SK-MEL-5 (cell line): ENCODE data around the gene PIAS2. TPM values are rescaled to one million over a fixed set of nuclear protein-coding genes. Genes with fewer than 3 reads are reported as not detected.
"Not testable (repeated sequence)": the region's sequence is repeated elsewhere in the genome, so short reads cannot be mapped to it uniquely, and the experiment has no call there.

Experiments
- DNase-seq: peaks from one replicate; pipeline ENCODE4 v3.0.0-alpha.2; 2016; ENCODE audit warnings: low read depth, low spot score
- in situ Hi-C: cut with HindIII; loops from 2 replicates; pipeline ENCODE4 v1.10.0; 2016; ENCODE audit warnings: low sequenced_read_pairs, high pct_unique_total_duplicates, low pct_unique_long_range_greater_than_20kb
- polyA plus RNA-seq, 2 experiments: library from polyadenylated mRNA; depleted of rRNA; stranded (reverse); fragments of >200 nt; gene quantifications; 2 replicates each; pipeline ENCODE4 v1.2.3, GENCODE V29; 2015
- total RNA-seq: library from RNA; depleted of rRNA; stranded (reverse); fragments of >200 nt; shearing (Covaris generic); gene quantifications from 2 replicates; pipeline ENCODE4 v1.2.3, GENCODE V29; 2014; rRNA removed

Gene PIAS2, protein sequence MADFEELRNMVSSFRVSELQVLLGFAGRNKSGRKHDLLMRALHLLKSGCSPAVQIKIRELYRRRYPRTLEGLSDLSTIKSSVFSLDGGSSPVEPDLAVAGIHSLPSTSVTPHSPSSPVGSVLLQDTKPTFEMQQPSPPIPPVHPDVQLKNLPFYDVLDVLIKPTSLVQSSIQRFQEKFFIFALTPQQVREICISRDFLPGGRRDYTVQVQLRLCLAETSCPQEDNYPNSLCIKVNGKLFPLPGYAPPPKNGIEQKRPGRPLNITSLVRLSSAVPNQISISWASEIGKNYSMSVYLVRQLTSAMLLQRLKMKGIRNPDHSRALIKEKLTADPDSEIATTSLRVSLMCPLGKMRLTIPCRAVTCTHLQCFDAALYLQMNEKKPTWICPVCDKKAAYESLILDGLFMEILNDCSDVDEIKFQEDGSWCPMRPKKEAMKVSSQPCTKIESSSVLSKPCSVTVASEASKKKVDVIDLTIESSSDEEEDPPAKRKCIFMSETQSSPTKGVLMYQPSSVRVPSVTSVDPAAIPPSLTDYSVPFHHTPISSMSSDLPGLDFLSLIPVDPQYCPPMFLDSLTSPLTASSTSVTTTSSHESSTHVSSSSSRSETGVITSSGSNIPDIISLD
- 29.0 and 32.3 TPM in 2 replicates for total RNA-seq
- 14.7 and 16.8 TPM in 2 replicates for polyA plus RNA-seq (2015; cell fraction: cytosol; rRNA removed)
- polyA plus RNA-seq (2015; cell fraction: nucleus; rRNA removed): 33.1 and 38.1 TPM in 2 replicates

DNA sequence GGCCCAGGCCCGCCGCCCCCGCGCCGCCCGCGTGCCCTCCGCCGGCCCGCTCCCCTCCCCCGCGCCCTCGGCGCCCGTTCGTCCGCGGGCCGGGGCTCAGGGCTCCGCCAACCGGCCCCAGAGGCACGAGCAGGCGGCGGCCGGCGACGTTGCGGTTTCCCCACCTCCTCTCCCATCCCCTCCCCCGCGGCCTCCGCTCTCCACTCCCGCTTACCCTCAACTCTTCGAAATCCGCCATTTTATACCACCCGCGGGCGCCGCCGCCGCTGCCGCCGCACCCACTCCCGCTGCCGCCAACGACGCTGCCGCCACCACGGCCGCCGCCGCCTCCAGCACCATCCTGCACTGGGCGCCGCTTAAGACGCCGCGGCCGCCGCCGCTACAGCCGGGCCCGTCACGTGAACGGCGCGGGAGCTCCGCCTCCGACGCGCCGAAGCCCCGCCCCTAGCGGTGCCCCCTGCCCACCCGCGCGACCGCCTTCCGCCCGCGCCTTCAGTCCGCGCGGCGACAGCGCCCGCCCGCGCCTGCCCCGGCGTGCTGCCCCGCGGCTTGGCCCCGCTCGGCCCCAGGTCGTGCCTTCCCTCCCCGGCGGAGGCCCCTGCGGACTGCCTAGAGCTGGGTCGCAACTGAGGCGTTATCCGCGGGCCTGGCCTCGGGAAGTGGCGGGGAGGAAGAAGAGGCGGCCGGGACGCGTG lies at the start of gene PIAS2, which contains the start of gene KATNAL2:
Gene PIAS2 (minus strand): TSS at position 400 of the 695 bp plus-strand sequence. CDS start 162 bp downstream, at position 238.
Gene KATNAL2 (plus strand): TSS at position 495 of the 695 bp plus-strand sequence. CDS start 29,271 bp downstream, outside the sequence.
- peak; percentile 66 for DNase-seq
- in situ Hi-C loops: no loop called here

DNA sequence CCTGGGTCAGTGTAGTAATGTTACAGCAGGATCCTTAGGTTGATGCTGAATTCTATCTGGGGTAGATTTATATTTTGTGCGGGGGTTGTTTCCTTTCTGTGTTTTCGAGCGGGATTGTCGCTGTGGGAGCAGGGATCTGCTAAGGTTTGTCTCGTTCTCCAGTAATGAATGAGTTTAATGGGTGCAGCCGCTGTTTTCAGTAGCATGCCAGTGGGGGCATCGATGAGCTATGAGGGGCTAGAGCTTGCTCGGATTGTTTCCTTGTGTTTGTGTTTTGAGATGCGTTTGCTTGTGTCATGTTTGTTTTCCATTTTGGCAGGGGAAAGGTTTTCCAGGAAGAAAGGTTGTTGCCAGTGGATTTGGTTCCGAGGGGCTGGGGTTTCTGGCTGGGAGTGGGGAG lies 49.0 kb upstream of the PIAS2 start:
- in situ Hi-C loops, DNase-seq: not testable (repeated sequence)

DNA sequence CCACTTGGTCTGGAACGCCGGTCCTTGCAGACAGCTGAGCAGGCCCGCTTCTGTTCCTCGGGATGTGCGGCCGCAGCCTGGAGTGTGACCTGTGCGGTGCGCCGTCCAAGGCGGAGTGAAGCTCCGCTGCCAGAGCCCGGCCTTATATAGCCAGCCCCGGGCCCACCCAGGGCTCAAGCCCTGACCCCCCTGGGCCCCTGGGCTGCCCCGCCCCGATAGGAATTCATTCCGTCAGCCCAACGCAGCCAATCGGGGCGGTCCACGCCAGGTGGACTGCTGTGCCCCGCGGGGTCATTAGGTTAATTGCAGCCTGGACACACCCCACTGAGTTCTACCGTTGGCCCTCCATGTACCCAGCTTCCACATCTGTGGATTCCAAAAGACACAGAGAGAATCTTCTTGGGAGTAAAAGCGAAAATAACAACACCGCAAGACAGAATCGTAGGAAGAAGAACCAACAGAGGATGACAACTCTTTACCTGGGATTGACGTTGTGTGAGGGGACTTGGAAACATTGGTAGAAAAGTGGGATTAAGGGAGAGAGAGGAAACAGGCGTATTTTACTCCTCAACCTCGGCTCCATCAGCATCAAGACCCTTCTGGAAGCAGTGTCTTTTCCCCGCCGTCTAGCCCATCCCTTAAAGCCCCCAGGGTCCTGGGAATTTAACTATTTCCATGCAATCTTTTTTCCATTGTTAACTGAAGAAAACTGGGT lies 47.4 kb upstream of the PIAS2 start:
- peak; percentile 21 for DNase-seq
- in situ Hi-C loops: not testable (repeated sequence)

DNA sequence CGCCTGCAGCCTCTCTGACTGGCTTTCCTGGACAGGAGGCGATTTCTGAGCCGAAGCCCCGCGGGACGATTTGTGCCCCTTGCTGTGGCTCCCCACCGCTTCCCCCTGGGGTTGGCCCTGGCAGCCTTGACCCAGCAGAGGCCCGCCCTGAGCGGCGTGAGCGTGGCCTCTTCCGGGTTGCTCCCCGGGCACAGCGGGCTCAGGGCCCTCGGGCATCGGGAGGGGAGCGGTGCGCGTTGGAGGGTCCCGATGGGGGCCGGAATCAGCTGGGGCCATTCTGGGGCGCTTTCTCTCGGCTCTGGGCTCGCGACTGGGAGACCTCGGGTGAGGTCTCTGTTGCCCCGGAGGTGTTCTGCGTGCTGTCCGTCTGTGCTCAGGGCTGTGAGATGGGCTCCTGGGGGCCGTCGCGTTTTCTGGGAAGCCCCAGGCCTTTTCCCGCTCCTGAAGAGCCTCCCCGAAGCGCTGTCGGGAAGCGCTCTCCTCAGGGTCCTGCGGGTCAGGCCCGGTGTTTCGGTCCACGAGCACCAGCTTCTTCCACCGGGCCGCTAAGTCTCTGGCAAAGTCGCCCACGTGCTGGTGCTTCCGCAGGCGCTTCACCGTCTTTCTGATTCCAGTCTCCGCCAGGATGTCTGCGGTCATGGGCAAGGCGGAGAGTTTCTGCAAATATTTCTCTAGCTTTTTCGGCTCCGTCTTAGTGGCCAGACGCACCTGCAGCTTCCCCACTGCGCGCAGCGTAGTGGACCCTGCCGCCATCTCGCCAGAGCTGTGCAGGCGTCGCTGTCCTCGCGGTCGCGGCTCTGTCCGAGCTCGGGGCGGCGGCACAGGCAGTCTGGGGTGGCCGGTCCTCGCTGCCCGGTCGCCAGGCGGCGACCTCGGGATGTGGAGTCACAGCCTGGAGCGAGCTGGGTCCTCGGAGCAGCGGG lies 46.6 kb upstream of the PIAS2 start:
- not testable (repeated sequence) for DNase-seq

DNA sequence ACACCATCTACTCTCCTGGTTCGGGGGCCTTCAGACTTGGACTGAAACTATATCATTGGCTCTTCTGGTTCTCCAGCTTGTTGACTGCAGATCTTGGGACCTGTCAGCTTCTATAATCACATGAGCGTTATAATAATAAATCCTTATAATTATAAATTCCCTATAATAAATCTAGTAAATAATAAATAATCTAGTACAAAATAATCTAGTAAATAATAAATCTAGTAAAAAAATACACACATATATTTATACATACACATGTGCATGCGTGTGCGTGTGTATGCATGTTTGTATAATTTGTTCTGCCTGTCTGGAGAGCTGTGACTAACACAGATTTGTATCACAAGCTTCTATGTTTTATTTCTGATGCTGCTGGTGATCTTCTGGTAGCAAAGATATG lies 40.9 kb upstream of the PIAS2 start:
- in situ Hi-C loops: no loop called here
- no peak for DNase-seq

More for the DNA sequence above, 46.6 kb upstream of the PIAS2 start:
- in situ Hi-C loops: not testable (repeated sequence)

DNA sequence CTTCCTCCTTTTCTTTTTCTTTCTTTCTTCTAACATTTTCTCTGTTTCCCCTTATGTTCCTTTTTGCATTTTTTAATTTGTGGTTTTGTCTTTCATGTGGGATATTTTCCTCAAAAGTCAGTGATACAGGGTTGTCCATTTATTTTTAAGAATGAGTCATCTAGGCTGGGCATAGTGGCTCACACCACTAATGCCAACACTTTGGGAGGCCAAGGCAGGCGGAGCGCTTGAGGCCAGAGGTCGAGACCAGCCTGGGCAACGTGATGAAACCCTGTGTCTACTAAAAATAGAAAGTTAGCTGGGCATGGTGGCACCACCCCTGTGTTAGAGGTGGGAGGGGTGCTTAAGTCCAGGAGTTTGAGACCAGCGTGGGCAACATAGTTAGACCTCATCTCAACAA lies 35.9 kb upstream of the PIAS2 start:
- DNase-seq: no peak
- in situ Hi-C loops: no loop called here

DNA sequence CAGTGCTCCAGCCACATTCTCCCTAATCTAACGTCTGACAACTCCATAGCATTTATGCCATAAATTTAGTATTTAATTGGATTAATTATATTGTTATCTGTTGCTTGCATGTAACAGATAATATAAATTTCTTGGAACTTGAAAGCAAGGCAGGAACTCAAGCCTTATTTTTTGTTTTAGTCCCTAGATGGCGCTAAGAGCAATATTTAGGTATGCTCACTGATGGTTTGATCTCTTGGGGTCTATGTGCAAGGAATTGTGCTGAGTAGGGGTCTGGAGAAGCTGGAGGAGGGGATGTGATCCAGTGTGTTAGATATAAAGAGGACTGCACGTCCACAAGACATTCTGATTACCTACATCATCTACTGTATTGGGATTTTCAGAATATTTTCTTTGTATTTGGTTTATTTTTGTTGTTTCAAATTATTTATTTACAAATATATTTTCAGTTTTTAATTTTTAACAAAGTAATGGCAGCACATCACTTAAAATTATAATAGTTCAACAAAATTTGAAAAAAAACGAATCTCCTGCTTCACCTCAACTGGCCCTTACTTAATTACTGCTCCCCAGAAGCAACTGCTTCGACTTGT lies 32.9 kb upstream of the PIAS2 start:
- in situ Hi-C loops: no loop called here
- peak; percentile 49 for DNase-seq

DNA sequence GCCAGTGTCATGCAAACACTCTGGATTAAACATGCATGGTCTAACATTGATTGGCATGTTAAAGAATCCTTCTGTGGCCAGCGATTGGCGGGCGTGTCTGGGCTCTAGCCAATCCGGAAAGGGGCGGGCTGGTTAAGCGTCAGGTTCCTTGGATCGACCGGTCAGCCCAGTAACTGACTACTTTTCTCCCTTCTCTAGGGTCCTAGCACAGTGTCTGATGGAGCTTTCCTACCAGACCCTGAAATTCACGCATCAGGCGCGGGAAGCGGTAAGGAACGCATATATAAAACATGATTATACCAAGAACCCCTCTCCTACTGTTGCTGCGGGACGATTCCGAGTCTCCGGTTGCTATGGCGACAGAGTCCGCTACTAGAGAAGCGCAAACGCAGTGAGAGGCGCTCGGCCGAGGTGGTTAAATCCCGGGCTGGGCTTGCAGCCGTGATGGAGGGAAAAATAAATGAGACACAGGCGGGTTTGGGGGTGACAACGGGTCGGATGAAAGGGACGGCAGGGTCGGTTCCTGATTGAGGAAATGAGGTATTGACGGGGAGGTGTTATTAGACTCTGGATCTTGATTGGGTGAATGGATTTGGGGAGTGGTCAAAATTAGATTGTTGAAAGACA lies 29.5 kb upstream of the PIAS2 start:
- DNase-seq: no peak
- in situ Hi-C loops: no loop called here

DNA sequence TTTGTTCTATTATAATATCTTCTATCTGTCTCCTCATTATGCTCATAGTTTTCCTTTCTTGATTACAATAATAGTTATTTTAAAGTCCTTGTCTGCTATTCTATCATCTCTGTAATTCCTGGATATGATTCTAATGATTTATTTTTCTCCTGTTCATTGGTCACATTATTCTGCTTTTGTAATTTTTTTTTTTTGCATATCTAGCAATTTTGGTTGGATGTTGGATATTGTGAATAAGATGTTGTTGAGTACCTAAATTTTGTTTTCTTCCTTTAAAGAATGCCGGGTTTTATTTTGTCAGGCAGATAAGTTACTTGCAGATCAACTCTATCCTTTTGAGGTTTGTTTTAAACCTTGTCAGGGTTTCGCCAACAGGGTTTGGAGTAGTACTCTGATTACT lies 25.3 kb upstream of the PIAS2 start:
- in situ Hi-C loops: no loop called here
- DNase-seq: no peak

DNA sequence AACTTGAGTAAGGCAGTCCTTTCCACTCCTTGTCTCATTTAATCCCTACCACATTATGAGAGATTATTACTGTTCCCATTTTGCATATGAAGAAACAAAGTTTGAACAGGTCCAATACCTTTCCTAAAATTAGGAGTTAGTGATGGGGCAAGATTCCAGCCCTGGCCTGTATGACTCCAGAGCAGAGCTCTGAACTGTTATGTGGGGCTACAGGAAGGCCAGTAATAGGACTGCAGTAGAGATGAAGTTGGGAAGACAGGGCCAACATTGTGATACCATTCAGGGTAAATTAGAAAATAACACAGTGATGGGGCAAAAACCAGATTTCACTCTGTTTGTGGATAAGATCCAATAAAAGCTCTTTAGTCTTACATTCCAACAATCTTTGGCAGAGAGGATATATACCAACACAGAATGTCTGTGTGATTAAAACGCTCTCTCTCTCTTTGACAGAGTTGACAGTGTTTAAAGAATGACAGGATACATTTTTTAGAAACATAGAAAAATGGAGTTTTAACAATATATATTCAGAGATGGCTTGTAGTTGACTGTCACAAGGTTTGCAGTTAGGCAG lies 22.8 kb upstream of the PIAS2 start:
- no peak for DNase-seq

DNA sequence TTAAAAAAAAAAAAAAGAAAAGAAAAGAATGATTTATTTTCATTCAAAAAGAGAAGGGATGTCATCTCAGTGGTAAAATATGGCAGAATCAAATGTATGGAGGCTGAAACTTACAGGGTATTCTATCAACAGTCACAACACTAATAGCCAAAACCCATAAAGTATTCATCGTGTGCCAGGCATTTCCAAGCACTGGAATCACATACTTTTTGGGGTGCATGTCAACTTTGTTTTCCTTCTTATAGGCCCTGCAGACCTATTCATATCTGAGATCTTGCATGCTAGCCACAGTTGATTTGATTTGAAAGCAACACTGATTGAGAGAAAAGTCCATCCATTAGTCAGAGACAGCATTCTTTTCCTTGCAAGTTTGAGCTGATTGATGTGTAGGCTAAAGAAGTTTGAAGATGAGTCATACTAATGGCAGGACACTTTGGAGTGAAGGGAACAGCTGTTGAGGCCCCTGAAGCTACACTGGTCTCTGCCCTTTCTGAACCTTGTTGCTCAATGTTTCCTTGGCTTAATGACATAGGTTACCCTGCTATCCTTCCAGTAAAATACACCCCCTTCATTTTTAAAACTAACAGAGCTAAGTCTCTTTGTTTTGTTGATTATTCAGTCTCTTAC lies 22.1 kb upstream of the PIAS2 start:
- in situ Hi-C loops: no loop called here
- DNase-seq: peak; percentile 41

More for the DNA sequence above, 22.8 kb upstream of the PIAS2 start:
- in situ Hi-C loops: no loop called here

DNA sequence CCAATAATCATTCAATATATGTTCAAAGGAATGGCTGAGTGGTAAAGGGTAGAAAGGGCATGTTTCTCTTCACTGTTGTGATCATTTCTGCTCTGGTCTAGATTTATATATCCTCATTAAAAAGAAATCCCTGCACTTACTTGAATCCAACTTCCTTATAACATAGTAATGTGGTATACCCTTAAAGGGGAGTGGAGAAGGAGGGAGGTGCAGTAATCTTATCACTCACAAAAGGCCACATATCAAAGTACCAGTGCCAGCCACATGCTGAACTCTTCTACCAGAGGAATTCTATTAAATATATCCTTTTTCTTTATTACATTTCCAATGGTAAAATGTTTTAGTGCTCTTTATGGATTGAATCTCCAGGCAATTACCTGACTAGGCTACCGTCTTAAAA lies 3.3 kb upstream of the PIAS2 start:
- DNase-seq: no peak
- in situ Hi-C loops: no loop called here

DNA sequence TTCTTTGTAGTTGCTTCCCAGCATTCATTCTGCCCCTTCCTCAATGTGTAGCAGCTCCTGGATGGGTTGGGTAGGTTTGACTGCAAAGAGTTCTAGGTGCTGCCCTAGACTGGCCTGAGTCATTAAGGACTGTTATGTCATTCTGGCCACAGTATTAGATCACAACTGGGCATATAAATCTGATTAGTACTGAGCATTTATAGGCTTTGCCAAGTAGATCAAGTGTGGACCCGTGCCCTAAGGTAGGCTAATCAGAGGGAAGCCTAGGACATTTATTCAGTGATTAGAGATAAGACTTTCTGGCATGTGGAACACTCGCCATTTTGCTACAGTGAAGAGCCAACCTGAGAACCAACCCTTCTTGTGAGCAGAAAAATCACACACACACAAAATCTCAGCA lies 2.8 kb upstream of the PIAS2 start:
- in situ Hi-C loops: no loop called here
- no peak for DNase-seq

DNA sequence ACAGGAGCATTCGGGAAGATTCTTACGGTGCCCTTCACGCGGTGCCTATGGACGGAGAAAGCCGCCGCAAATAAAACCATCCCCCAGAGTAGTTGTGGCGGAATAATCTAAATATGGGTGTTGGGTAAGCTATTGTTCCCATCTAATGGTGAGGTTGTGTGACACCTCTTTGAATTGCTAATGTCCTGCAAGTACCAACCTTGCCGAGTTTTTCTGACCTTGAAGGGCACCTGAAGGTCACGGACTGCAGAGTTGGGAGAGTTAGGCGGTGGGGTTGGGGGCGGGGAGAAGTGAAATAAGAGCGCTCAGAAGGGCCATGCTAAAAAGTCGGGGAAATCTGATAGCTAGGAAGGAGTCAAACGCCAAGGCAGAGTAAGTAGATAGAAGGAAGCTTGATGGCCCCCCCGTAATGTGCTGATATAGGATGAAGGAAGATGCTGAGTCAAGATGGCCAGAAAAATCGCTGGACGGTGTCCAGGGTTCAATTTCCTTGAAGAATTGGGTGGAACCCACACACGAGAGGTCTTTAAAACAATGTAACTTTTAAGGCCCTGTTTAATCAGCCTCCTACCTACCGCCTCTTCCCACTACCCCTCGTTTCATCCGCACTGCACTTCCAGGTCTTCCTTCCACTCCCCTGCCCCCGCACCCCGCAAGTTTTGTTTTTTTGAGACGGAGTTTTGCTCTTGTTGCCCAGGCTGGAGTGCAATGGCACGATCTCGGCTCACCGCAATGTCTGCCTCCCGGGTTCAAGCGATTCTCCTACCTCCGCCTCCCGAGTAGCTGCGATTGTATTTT lies 695 bp upstream of the PIAS2 start:
- in situ Hi-C loops: no loop called here

More for the DNA sequence above, 695 bp upstream of the PIAS2 start:
- DNase-seq: peak; percentile 48
